Epithelial cell of proximal tubule (primary cell): ENCODE results near the gene AFTPH. TPM values are rescaled to one million over a fixed set of nuclear protein-coding genes. Genes with fewer than 3 reads are reported as not detected.

ENCODE experiments used
- DNase-seq: peaks from one replicate; pipeline ENCODE4 v3.0.0-alpha.2; 2011; ENCODE audit warnings: low read depth
- H3K4me3 ChIP-seq: 2 replicates; pipeline ENCODE4 v1.5.1; 2011; ENCODE audit warnings: low read depth, mild to moderate bottlenecking, low read length
- total RNA-seq: library from RNA; depleted of rRNA; stranded (reverse); fragments of >200 nt; gene quantifications from 2 replicates; pipeline ENCODE4 v1.2.3, GENCODE V29; 2015
- TF ChIP-seq, protein P1 (sequence below): conservative IDR thresholded peaks from 2 replicates; pipeline ENCODE4 v1.5.1; 2012; ENCODE audit warnings: low read depth, mild to moderate bottlenecking, low read length

The AFTPH gene
- total RNA-seq, 1 donor from 2014 or later = 12.1 TPM

DNA sequence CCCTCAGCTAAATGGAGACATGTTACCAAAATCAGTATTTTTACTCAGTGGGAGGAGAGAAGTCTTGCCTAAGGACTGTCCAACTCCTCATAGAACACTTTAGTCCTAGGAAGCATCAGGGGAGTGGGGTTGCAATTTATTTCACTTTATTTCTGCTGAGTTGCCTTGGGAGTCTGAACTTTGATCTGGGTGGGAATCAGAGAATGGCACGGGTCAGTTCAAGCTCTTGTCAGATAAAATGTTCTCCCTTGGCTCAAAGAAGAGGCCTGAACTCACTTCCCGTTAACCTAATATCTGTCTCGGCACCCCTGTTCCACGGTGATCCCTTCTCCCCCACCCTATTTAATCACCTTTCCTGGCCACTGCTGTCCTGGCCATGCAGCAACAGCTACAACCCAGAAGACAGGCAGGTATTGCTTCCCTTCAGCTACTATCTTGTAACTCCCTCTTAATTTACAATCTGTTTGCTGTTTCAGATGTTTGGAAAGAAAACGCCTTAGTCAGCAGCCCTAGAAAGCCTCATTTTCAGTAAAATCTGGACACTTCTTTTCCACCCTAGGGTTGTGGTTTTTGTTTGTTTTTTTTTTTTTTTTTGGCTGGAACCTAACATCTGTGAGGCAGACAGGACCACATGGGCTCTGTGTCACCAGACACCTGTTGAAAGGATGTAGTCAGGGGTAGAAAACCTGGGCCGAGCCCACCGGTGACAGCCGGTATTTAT lies 77.1 kb downstream of the AFTPH start:
- TF ChIP-seq, protein P1, sequence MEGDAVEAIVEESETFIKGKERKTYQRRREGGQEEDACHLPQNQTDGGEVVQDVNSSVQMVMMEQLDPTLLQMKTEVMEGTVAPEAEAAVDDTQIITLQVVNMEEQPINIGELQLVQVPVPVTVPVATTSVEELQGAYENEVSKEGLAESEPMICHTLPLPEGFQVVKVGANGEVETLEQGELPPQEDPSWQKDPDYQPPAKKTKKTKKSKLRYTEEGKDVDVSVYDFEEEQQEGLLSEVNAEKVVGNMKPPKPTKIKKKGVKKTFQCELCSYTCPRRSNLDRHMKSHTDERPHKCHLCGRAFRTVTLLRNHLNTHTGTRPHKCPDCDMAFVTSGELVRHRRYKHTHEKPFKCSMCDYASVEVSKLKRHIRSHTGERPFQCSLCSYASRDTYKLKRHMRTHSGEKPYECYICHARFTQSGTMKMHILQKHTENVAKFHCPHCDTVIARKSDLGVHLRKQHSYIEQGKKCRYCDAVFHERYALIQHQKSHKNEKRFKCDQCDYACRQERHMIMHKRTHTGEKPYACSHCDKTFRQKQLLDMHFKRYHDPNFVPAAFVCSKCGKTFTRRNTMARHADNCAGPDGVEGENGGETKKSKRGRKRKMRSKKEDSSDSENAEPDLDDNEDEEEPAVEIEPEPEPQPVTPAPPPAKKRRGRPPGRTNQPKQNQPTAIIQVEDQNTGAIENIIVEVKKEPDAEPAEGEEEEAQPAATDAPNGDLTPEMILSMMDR = no peak
- H3K4me3 ChIP-seq = no peak overlapping the region
- DNase-seq = no peak

DNA sequence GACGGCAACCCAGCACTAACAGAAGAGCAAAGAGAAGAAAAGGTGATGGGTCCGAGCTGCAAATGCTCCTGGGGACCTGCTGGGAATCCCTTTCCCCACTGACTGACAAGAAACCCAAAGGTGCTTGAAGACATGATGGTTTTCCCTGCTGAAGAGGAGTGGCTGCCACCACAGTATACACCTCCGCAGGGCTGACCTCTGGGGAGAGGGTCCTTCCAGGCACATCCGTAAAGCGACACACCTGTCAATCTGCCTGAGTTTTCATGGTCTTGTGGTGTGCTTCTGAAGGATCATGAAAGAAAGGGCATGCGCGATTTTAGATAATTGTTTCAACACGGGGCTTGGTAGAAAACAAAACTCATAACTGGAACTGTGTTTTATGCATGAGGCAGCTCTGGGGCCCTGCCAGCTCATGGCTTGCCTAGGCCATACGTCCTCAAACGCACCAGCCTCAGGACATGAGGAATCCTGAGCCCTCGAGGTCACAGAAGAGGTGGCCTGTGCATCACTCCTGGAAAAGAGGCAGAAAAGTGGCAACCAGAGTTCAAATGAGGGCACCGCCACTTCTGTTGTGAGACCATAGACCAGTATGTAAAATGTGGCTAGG lies 77.8 kb downstream of the AFTPH start:
- no peak overlapping the region for H3K4me3 ChIP-seq
- TF ChIP-seq, protein P1 = no peak
- DNase-seq = no peak

DNA sequence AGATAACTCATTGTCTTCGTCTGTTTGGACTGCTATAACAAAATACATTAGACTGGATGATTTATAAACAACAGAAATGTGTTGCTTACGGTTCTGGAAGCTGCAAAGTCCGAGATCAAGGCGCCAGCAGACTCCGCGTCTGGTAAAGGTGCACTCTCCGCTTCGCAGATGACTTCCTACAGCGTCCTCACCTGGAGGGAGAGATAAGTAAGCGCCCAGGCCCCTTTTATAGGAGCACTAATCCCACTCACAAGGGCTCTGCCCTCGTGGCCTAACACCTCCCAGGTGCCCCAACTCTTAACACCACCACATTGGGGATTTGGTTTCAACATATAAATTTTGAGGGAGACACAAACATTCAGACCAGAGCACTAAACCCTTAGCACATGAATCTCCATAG lies 78.3 kb downstream of the AFTPH start:
- no peak overlapping the region for H3K4me3 ChIP-seq
- TF ChIP-seq, protein P1 = no peak
- no peak for DNase-seq

DNA sequence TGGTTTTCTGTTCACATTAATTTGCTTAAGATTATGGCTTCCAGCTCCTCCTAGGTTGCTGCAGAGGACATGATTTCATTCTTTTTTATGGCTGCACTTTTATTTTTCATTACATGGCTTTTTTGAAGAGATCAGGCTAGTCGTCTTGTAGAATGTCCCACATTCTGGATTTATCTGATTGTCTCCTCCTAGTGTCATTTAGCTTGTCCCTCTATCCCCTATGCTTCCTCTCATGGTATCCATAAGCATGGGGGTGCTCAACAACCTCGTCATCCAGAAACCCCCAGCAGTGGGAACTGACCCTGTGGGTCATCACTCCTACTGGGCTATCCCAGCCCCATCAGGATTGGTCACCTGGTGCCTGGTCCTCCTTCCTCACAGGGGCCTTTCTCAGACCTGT lies 80.0 kb downstream of the AFTPH start:
- TF ChIP-seq, protein P1 = no peak
- no peak for DNase-seq
- no peak overlapping the region for H3K4me3 ChIP-seq

DNA sequence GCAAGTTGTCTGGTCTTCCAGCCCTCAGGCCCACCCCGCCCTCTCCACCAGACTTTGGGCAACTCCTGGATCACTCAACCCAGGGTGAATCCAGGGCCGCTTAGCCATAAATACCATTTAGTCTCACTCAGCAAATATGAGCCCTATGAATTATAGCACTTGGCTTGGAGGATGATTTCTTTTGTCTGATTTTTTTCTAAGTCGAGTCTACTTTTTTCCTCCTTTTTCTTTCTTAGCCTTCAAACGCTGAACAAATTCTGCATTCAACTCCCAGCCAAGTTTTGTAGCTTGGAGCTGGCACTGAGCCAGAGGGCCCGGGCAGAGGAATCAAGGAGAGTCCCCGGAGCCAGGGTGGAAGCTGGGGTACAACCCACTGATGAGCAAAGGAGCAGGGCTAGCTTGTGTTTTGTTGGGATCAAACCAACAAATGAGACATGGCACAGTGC lies 80.9 kb downstream of the AFTPH start:
- no peak overlapping the region for H3K4me3 ChIP-seq
- no peak for DNase-seq
- TF ChIP-seq, protein P1 = no peak

DNA sequence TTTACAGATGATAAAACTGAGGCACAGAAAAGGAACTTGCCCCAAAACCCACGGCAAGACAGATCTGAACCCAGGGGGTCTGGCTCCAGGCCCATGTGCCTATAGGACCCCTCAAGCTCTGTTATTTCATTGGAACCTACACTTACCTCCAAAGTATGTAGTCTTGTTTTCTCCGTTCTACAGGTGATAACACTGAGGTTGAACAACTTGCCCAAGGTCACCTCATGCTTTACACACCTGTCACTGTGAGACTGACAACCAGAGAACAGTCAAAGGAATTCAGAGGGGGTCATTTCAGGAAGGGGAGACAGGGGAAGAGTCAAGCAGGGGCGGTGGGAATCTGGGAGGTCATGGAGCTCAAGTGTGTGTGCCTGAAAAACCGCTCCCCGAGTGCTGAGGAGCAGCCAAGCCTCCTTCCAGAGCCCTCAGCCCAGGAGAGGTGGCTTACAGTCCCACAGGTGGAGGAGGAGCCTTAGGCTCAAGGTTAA lies 81.9 kb downstream of the AFTPH start:
- TF ChIP-seq, protein P1 = no peak
- H3K4me3 ChIP-seq = no peak overlapping the region
- DNase-seq = no peak
